CMK (cell line): Measurements from ENCODE around the gene DHRS4.
"Not testable (repeated sequence)": the region's sequence is repeated elsewhere in the genome, so short reads cannot be mapped to it uniquely, and the experiment has no call there.

Source experiments
- DNase-seq: peaks from one replicate; pipeline ENCODE4 v3.0.0-alpha.2; 2010; ENCODE audit warnings: low read depth

Gene DHRS4

GRCh38 chr14:23941230-23941629 lies 12.3 kb upstream of the DHRS4 start:
- DNase-seq: no peak

GRCh38 chr14:23941669-23942068 lies 11.9 kb upstream of the DHRS4 start:
- no peak for DNase-seq

GRCh38 chr14:23942587-23942986 lies 11.0 kb upstream of the DHRS4 start:
- no peak for DNase-seq

GRCh38 chr14:23949069-23949468 lies 4.5 kb upstream of the DHRS4 start:
- not testable (repeated sequence) for DNase-seq

- no peak for DNase-seq
Measured at GRCh38 chr14:23950411-23951135, 3.0 kb upstream of the DHRS4 start.

- DNase-seq: not testable (repeated sequence)
Measured at GRCh38 chr14:23951136-23951466, 2.5 kb upstream of the DHRS4 start.

GRCh38 chr14:23951590-23952201 lies 1.9 kb upstream of the DHRS4 start:
- DNase-seq: no peak

GRCh38 chr14:23953116-23953463 lies 480 bp upstream of the DHRS4 start:
- DNase-seq: not testable (repeated sequence)

- DNase-seq: not testable (repeated sequence)
Measured at GRCh38 chr14:23954279-23954614, 677 bp downstream of the DHRS4 start.

- not testable (repeated sequence) for DNase-seq
Measured at GRCh38 chr14:23954965-23955364, 1.4 kb downstream of the DHRS4 start.

- DNase-seq: not testable (repeated sequence)
Measured at GRCh38 chr14:23955811-23956210, 2.2 kb downstream of the DHRS4 start.

- not testable (repeated sequence) for DNase-seq
Measured at GRCh38 chr14:23957913-23958569, 4.5 kb downstream of the DHRS4 start.

GRCh38 chr14:23960899-23961298 lies 7.3 kb downstream of the DHRS4 start:
- not testable (repeated sequence) for DNase-seq

- DNase-seq: not testable (repeated sequence)
Measured at GRCh38 chr14:23961704-23962103, 8.1 kb downstream of the DHRS4 start.

- not testable (repeated sequence) for DNase-seq
Measured at GRCh38 chr14:23969130-23969480, 15.5 kb downstream of the DHRS4 start.

- not testable (repeated sequence) for DNase-seq
Measured at GRCh38 chr14:23969481-23970282, 16.1 kb downstream of the DHRS4 start.

- DNase-seq: not testable (repeated sequence)
Measured at GRCh38 chr14:23970283-23970659, 16.7 kb downstream of the DHRS4 start.

- DNase-seq: not testable (repeated sequence)
Measured at GRCh38 chr14:23973178-23973577, 19.6 kb downstream of the DHRS4 start.

- DNase-seq: not testable (repeated sequence)
Measured at GRCh38 chr14:23974041-23974440, 20.5 kb downstream of the DHRS4 start.

- DNase-seq: not testable (repeated sequence)
Measured at GRCh38 chr14:23977208-23977607, 23.6 kb downstream of the DHRS4 start.

GRCh38 chr14:23981951-23982813 lies 28.6 kb downstream of the DHRS4 start:
- not testable (repeated sequence) for DNase-seq
